ENCODE data around the gene CPEB1. TPM values are rescaled to one million over a fixed set of nuclear protein-coding genes. Genes with fewer than 3 reads are reported as not detected.
"Not testable (repeated sequence)": the region's sequence is repeated elsewhere in the genome, so short reads cannot be mapped to it uniquely, and the experiment has no call there.

The CPEB1 gene
- polyA plus RNA-seq, 1 donor, result 2.2 TPM

DNA sequence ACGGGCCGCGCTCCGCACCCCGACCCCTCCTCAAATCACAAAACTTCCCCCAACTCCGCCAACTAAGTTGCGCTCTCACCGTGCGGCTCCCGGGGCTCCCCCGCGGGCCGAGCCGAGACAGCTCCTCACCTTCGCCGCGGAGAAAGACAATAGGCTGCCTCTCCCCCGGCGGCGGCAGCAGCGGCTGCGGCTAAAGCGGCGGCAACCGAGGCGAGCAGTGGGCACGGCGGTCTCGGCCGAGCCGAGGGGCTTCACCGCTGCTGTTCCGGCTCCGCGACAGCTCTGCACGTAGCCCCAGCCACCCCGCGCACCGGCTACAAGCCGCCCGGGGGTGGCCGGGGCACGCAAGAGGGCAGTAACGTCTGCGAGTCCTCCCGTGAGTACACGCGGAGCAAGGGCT lies 133.6 kb downstream of the CPEB1 start:
- DNase-seq, result not testable (repeated sequence)

DNA sequence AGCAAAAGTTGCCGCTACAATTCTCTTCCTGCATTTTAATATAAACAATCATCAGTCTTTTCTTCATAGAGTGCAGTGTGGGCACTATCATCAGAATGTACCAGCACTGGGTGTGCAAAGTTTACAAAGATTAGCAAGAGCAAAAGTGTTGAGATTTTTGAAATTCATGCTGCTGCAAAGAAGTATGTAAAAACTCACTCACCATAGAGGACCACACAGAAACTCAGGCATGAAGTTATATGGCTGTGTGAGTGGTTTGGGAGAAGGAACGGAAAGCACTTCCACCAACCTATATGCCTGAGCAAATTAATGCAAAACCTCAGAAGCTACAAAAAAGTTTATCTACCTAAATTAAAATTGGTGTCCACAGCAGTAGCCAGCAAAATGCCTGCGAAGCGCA lies 139.5 kb downstream of the CPEB1 start:
- not testable (repeated sequence) for DNase-seq

DNA sequence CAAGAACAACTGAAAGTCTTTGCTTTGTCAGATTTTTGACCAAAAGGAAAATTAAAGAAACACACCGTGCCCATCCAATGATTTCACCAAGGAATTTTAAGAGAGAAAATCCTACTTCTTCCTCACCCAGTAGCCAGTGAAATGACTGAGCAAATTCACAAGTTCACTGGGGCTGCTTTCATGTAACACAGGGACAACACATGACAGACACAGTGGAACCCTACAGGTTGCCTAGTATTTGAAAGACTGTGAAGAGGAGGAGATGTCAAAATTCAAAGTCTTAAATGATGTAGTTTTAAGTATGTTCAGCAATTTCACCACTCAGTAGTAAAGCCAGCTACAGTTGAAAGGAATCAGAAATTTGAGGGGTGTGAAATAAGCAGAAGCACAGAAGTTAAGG lies 140.1 kb downstream of the CPEB1 start:
- DNase-seq, result not testable (repeated sequence)

DNA sequence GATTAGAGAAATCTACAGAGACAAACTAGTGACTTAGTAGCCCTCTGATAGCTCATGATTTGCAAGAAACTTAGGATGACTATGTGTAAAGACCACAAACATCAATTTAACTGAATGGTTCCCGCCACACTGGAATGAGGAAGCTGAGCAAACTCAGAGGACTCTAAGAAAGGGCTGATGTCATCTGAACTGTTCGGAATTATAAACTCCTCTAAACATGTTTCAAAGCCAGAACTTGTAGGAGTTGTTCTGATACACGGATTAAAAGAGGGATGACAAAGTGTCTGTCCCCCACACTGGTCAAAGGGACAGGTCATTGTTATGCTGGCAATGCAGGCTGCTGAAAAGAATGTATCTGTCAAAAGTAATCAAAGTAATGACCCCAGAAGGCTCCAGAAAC lies 141.3 kb downstream of the CPEB1 start:
- not testable (repeated sequence) for DNase-seq

DNA sequence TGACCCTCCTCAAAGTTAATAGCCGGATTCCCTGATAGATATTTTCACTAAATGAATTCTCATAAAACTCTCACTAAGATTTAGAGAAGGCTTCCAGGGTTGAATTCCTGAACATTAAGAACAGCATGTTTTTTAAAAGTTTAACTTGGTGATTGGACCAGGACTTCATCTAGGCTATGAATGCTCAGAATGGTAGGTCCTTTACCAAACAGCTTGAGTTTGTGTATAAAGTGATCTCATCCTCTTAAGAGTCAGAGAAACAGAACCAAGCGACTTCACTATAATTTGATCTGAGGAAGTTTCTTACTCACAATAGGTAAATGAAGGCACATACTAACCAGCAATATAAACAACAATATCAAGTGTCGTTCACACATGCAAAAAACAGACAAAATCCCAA lies 143.1 kb downstream of the CPEB1 start:
- DNase-seq, result not testable (repeated sequence)

DNA sequence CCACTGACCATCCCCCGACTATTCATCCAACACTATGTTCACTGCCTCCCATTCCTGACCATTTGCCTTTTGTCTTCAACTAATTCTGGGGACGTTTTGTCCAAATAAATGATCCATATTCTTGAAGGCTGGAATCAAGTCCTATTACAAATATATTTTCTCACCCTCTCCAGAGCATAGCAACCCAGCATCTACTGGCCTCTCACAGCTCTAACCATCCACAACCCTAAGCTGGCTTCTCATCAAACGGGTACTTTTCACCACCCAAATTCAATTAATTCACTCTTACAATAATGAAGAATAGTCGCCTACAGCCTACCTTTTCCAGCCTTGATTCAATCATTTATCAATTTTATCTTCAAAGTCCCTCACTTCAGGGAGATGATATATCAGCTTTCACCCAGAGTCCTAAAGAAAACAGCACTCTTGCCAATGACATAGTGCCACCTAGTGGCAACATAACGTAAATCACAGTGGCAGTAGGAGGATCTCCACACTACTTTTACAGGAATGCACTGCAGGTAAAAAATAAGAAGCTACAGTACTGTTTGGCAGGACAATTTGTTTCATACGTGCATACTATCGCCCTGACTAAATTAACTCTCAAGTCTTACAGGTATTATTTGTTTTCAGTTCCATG lies 144.3 kb downstream of the CPEB1 start:
- not testable (repeated sequence) for DNase-seq

DNA sequence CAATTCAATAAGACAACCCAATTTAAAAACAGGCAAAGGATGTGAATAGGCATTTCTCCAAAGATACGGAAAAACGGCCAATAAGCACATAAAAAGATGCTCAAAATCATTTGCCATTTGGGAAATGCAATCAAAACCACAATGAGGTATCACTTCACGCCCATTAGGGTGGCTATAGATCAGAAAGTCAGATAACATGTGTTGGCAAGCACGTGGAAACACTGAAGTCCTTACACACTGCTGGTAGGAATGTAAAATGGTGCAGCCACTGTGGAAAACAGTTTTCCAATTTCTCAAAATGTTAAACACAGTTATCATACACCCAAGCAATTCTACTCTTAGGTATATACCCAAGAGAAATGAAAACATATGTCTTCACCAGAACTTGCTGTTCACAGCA lies 146.4 kb downstream of the CPEB1 start:
- DNase-seq, result not testable (repeated sequence)

DNA sequence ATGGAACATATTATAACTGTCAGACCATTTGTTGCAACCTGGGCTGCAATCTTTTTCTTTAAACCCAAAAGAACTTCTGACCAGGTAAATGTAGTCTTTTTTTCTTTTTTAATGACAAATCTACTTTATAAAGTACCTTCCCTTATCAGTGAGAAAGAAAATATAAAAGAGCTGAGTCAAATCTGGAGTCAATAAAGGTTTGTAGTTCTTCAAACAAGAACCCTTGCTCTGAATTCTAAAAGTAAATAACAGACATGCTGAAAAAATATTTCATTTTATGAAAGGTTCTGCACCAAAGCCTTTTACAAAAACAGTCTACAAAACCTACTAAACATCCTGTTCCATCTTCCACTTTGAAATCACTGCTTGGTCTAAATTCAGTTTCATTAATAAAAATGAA lies 149.2 kb downstream of the CPEB1 start:
- not testable (repeated sequence) for DNase-seq

Other genes starting within 250 kb of the CPEB1 start
- 30.7 TPM for gene GOLGA6L9, start 217.5 kb downstream of the CPEB1 start, polyA plus RNA-seq (ENCODE audit: insufficient read length)
- 1,751 TPM for gene RPS17, start 106.9 kb downstream of the CPEB1 start, polyA plus RNA-seq (ENCODE audit: insufficient read length)
- gene AP3B2, start 62.5 kb upstream of the CPEB1 start, polyA plus RNA-seq (ENCODE audit: insufficient read length), result 4.8 TPM
- gene FSD2, start 158.7 kb upstream of the CPEB1 start, polyA plus RNA-seq (ENCODE audit: insufficient read length), result 0.12 TPM
- gene WHAMM, start 162.3 kb upstream of the CPEB1 start, polyA plus RNA-seq (ENCODE audit: insufficient read length), result 16.1 TPM